Activated B cell treated with CpG ODN at 0.5 μM for 24 hours (primary cell): ENCODE data around the gene LRRC59. TPM values are rescaled to one million over a fixed set of nuclear protein-coding genes. Genes with fewer than 3 reads are reported as not detected.

ENCODE experiments used
- ATAC-seq: fragments of 200-7000 bp; cut with Tn5 transposase; one replicate; pipeline ENCODE4 v1.10.0; 2021; ENCODE audit warnings: low read depth, mild to moderate bottlenecking, moderate library complexity
- CTCF ChIA-PET: fragments of 350-600 bp; sonication (Branson Sonifier 250); formaldehyde crosslinking; loops from one replicate; lab custom pipeline; 2021; ENCODE audit warnings: antibody characterized with exemption; lab: Charles Lee
- POLR2A ChIA-PET: fragments of 350-600 bp; sonication (Branson Sonifier 250); formaldehyde crosslinking; loops from one replicate; lab custom pipeline; 2021; ENCODE audit warnings: antibody characterized with exemption; lab: Charles Lee
- DNase-seq: peaks from one replicate; pipeline ENCODE4 v3.0.0; 2022
- H3K27ac Mint-ChIP-seq: one replicate; pipeline ENCODE4 v1.8.0; 2020; ENCODE audit warnings: mixed read lengths
- H3K27me3 Mint-ChIP-seq: one replicate; pipeline ENCODE4 v1.8.0; 2021; ENCODE audit warnings: mixed read lengths
- H3K36me3 Mint-ChIP-seq: one replicate; pipeline ENCODE4 v1.8.0; 2021; ENCODE audit warnings: low read depth, mixed read lengths
- H3K4me1 Mint-ChIP-seq: one replicate; pipeline ENCODE4 v1.8.0; 2021; ENCODE audit warnings: mixed read lengths
- H3K4me3 Mint-ChIP-seq: one replicate; pipeline ENCODE4 v1.8.0; 2020; ENCODE audit warnings: mild to moderate bottlenecking, mixed read lengths
- H3K9me3 Mint-ChIP-seq: one replicate; pipeline ENCODE4 v1.8.0; 2020; ENCODE audit warnings: mixed read lengths
- CTCF ChIP-seq: fragments of 200-600 bp; IDR thresholded peaks from one replicate; pipeline ENCODE4 v1.8.0; 2022; ENCODE audit warnings: antibody characterized with exemption, mild to moderate bottlenecking
- intact Hi-C: fragments of 100-400 bp; cut with micrococcal nuclease; formaldehyde crosslinking; loops from one replicate; pipeline ENCODE4 v1.15.1; 2024
- total RNA-seq: library from RNA; stranded (reverse); gene quantifications from 2 replicates; pipeline ENCODE4 v1.2.3, GENCODE V29; 2022

Gene LRRC59
- total RNA-seq, 1 donor from 2014 or later, result 42.0 TPM

DNA sequence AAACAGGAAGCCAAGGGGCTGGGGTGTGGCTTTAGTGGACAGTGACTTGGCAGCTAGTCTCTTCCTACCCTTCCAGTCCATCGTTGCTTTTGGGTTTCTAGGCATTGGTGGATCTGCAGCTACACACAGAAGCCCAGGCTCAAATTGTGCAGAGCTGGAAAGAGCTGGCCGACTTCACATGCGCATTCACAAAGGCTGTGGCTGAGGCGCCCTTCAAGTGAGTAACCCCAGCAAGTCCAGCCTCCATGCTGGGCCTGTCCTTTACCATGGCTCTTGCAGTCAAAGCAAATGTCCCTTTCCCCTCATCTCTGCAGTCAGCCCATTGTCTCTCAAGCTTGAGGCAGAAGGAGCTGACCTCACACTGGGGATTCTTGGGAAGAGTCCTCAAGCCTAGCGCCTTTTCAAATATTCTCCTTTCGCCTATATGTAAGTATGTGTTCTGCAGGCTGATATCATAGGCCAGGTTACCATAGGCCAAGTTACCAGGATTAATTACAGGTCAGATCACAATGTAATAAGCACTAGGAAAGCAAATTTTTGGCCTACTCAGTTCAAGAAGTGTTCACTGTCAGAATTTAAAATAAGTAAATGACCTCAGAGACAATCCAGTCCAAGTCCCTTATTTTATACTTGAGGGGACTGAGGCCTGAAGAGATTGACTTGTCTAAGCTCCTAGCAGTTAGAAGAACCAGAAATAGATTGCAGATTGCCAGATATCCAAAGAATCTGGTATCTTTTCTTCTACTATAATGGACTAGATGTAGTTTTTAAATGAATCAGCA lies 17.8 kb downstream of the LRRC59 start:
- ChIA-PET CTCF (interaction anchor here (1.0 kb wide), 1 partner anchor 18 kb away, joined by 3 read pairs; no protein-coding TSS in a partner anchor), POLR2A (interaction anchor here (1.6 kb wide), 1 partner anchor 18 kb away, joined by 5 read pairs; the partner anchor contains the start of gene LRRC59)
- ATAC-seq (no peak), DNase-seq (no peak)
- H3K4me3 Mint-ChIP-seq, result no peak overlapping the region
- H3K36me3 Mint-ChIP-seq, result peaks cover 49% of the 10 kb centered on the region
- no peaks in the 10 kb centered on the region for H3K9me3 Mint-ChIP-seq
- intact Hi-C loops, result no loop called here
- peak overlapping the region; percentile 30 for H3K27ac Mint-ChIP-seq
- H3K4me1 Mint-ChIP-seq, result no peaks in the 10 kb centered on the region
- TF ChIP-seq CTCF, result no peak
- H3K27me3 Mint-ChIP-seq, result no peaks in the 10 kb centered on the region

GRCh38 chr17:50375858-50376538 lies 21.3 kb downstream of the LRRC59 start:
- ChIA-PET POLR2A (no interaction called here), CTCF (interaction anchor here (1.4 kb wide), 1 partner anchor 21 kb away, joined by 3 read pairs; the partner anchor contains the start of gene LRRC59)
- no peak overlapping the region for H3K4me3 Mint-ChIP-seq
- no peaks in the 10 kb centered on the region for H3K9me3 Mint-ChIP-seq
- intact Hi-C loops, result no loop called here
- peaks cover 20% of the 10 kb centered on the region for H3K4me1 Mint-ChIP-seq
- peaks cover 29% of the 10 kb centered on the region for H3K36me3 Mint-ChIP-seq
- no peaks in the 10 kb centered on the region for H3K27me3 Mint-ChIP-seq
- DNase-seq, result no peak
- TF ChIP-seq CTCF, result no peak
- ATAC-seq, result no peak
- H3K27ac Mint-ChIP-seq, result no peak overlapping the region

GRCh38 chr17:50373705-50374104 lies 23.6 kb downstream of the LRRC59 start:
- H3K4me3 Mint-ChIP-seq, result peak overlapping the region; percentile 99
- no peak overlapping the region for H3K27ac Mint-ChIP-seq
- POLR2A ChIA-PET, result interaction anchor here (0.8 to 2.9 kb wide), 5 partner anchors 12 to 28 kb away, joined by 3 to 15 read pairs (median 4); partner anchors contain the start of genes LRRC59 and XYLT2
- intact Hi-C loops, result loop anchor here (1.0 to 2.0 kb wide), 2 partner anchors 24 to 53 kb away; partner anchors contain the start of genes ACSF2 and LRRC59
- H3K36me3 Mint-ChIP-seq, result peaks cover 36% of the 10 kb centered on the region
- no peaks in the 10 kb centered on the region for H3K27me3 Mint-ChIP-seq
- ATAC-seq, result no peak
- no peaks in the 10 kb centered on the region for H3K9me3 Mint-ChIP-seq
- no peak for DNase-seq
- H3K4me1 Mint-ChIP-seq, result peaks cover 20% of the 10 kb centered on the region
- no peak for TF ChIP-seq CTCF
- CTCF ChIA-PET, result interaction anchor here (0.9 kb wide), 1 partner anchor 24 kb away, joined by 3 read pairs; no protein-coding TSS in a partner anchor

- intact Hi-C loops, result loop anchor here (1.0 to 2.0 kb wide), 3 partner anchors 24 to 54 kb away; partner anchors contain the start of genes ACSF2 and LRRC59
- CTCF ChIA-PET, result interaction anchor here (0.7 kb wide), 1 partner anchor 24 kb away, joined by 3 read pairs; the partner anchor contains the start of gene LRRC59
- peak within 1 kb of the TSS; percentile 99 for H3K4me3 Mint-ChIP-seq
- H3K4me1 Mint-ChIP-seq, result peaks cover 20% of the 10 kb centered on the region
- peak; percentile 85 for DNase-seq
- POLR2A ChIA-PET, result interaction anchor here (1.3 to 2.9 kb wide), 4 partner anchors 13 to 27 kb away, joined by 3 to 15 read pairs (median 4); partner anchors contain the start of genes LRRC59 and XYLT2
- H3K27me3 Mint-ChIP-seq, result no peaks in the 10 kb centered on the region
- peak; percentile 93 for ATAC-seq
- no peak for TF ChIP-seq CTCF
- H3K9me3 Mint-ChIP-seq, result no peaks in the 10 kb centered on the region
- H3K27ac Mint-ChIP-seq, result peak within 1 kb of the TSS; percentile 100
- peaks cover 43% of the 10 kb centered on the region for H3K36me3 Mint-ChIP-seq
Measured at GRCh38 chr17:50372758-50373556, 24.4 kb downstream of the LRRC59 start, which contains the start of the genes EME1 and MRPL27. TSS of gene EME1 (plus strand) at chr17:50373229. CDS start at chr17:50375209, 1,980 bp downstream. TSS of gene MRPL27 (minus strand) at chr17:50373184. CDS start at chr17:50373170, 14 bp downstream.
